IPS-18a (cell line): Measurements from ENCODE around the gene FBLN7.

ENCODE experiments used
- H3K27ac ChIP-seq: one replicate; pipeline ENCODE4 v1.5.1; 2013; ENCODE audit warnings: low read length
- H3K27me3 ChIP-seq: one replicate; pipeline ENCODE4 v1.6.1; 2013; ENCODE audit warnings: mild to moderate bottlenecking, low read length; ENCODE audit not compliant: control insufficient read depth, insufficient read depth
- H3K36me3 ChIP-seq: one replicate; pipeline ENCODE4 v1.6.1; 2013; ENCODE audit warnings: low read depth, low read length; ENCODE audit not compliant: control insufficient read depth
- H3K4me1 ChIP-seq: one replicate; pipeline ENCODE4 v1.6.1; 2013; ENCODE audit warnings: low read depth, low read length; ENCODE audit not compliant: control insufficient read depth
- H3K4me3 ChIP-seq: one replicate; pipeline ENCODE4 v1.5.1; 2013; ENCODE audit warnings: low read length
- H3K9ac ChIP-seq: one replicate; pipeline ENCODE4 v1.6.1; 2013; ENCODE audit warnings: mild to moderate bottlenecking, low read length, moderate library complexity
- H3K9me3 ChIP-seq: one replicate; pipeline ENCODE4 v1.6.1; 2013; ENCODE audit warnings: low read depth, low read length; ENCODE audit not compliant: control insufficient read depth

FBLN7 gene

GRCh38 chr2:112142525-112143078 is 4.4 kb downstream of the FBLN7 start:
- Histone ChIP-seq H3K4me3 (no peak overlapping the region), H3K27me3 (peaks cover 46% of the 10 kb centered on the region), H3K9ac (no peak overlapping the region), H3K27ac (no peak overlapping the region), H3K9me3 (no peaks in the 10 kb centered on the region), H3K4me1 (peaks cover 3% of the 10 kb centered on the region), H3K36me3 (no peaks in the 10 kb centered on the region)

GRCh38 chr2:112143150-112143549 is 5.0 kb downstream of the FBLN7 start:
- no peak overlapping the region for H3K9ac ChIP-seq
- H3K27me3 ChIP-seq: peaks cover 41% of the 10 kb centered on the region
- no peaks in the 10 kb centered on the region for H3K4me1 ChIP-seq
- H3K9me3 ChIP-seq: no peaks in the 10 kb centered on the region
- no peak overlapping the region for H3K4me3 ChIP-seq
- no peak overlapping the region for H3K27ac ChIP-seq
- H3K36me3 ChIP-seq: no peaks in the 10 kb centered on the region

- H3K4me1 ChIP-seq: no peaks in the 10 kb centered on the region
- no peaks in the 10 kb centered on the region for H3K36me3 ChIP-seq
- H3K27me3 ChIP-seq: peaks cover 29% of the 10 kb centered on the region
- no peak overlapping the region for H3K27ac ChIP-seq
- no peaks in the 10 kb centered on the region for H3K9me3 ChIP-seq
- no peak overlapping the region for H3K9ac ChIP-seq
- H3K4me3 ChIP-seq: no peak overlapping the region
These were observed 6.8 kb downstream of the FBLN7 start for GRCh38 chr2:112144966-112145365.

- Histone ChIP-seq H3K9me3 (no peaks in the 10 kb centered on the region), H3K9ac (no peak overlapping the region), H3K4me3 (no peak overlapping the region), H3K36me3 (no peaks in the 10 kb centered on the region), H3K4me1 (no peaks in the 10 kb centered on the region), H3K27me3 (peaks cover 5% of the 10 kb centered on the region), H3K27ac (no peak overlapping the region)
These were observed 9.4 kb downstream of the FBLN7 start for GRCh38 chr2:112147382-112148168.

GRCh38 chr2:112148477-112148876 is 10.3 kb downstream of the FBLN7 start:
- Histone ChIP-seq H3K9me3 (no peaks in the 10 kb centered on the region), H3K27ac (no peak overlapping the region), H3K27me3 (no peaks in the 10 kb centered on the region), H3K4me1 (no peaks in the 10 kb centered on the region), H3K9ac (no peak overlapping the region), H3K4me3 (no peak overlapping the region), H3K36me3 (no peaks in the 10 kb centered on the region)

GRCh38 chr2:112149194-112149593 is 11.0 kb downstream of the FBLN7 start:
- no peaks in the 10 kb centered on the region for H3K4me1 ChIP-seq
- H3K27me3 ChIP-seq: no peaks in the 10 kb centered on the region
- H3K9me3 ChIP-seq: no peaks in the 10 kb centered on the region
- no peak overlapping the region for H3K27ac ChIP-seq
- no peaks in the 10 kb centered on the region for H3K36me3 ChIP-seq
- H3K4me3 ChIP-seq: no peak overlapping the region
- H3K9ac ChIP-seq: no peak overlapping the region

- H3K27ac ChIP-seq: no peak overlapping the region
- H3K9me3 ChIP-seq: no peaks in the 10 kb centered on the region
- H3K4me3 ChIP-seq: no peak overlapping the region
- no peaks in the 10 kb centered on the region for H3K4me1 ChIP-seq
- no peaks in the 10 kb centered on the region for H3K27me3 ChIP-seq
- H3K36me3 ChIP-seq: no peaks in the 10 kb centered on the region
- H3K9ac ChIP-seq: no peak overlapping the region
These were observed 11.8 kb downstream of the FBLN7 start for GRCh38 chr2:112149866-112150435.

GRCh38 chr2:112150447-112150846 is 12.3 kb downstream of the FBLN7 start:
- H3K27me3 ChIP-seq: no peaks in the 10 kb centered on the region
- H3K9ac ChIP-seq: no peak overlapping the region
- H3K27ac ChIP-seq: no peak overlapping the region
- no peaks in the 10 kb centered on the region for H3K9me3 ChIP-seq
- H3K4me1 ChIP-seq: no peaks in the 10 kb centered on the region
- H3K36me3 ChIP-seq: no peaks in the 10 kb centered on the region
- no peak overlapping the region for H3K4me3 ChIP-seq

GRCh38 chr2:112150851-112151250 is 12.7 kb downstream of the FBLN7 start:
- Histone ChIP-seq H3K27me3 (no peaks in the 10 kb centered on the region), H3K4me1 (no peaks in the 10 kb centered on the region), H3K27ac (no peak overlapping the region), H3K36me3 (no peaks in the 10 kb centered on the region), H3K4me3 (no peak overlapping the region), H3K9ac (no peak overlapping the region), H3K9me3 (no peaks in the 10 kb centered on the region)

GRCh38 chr2:112151271-112151670 is 13.1 kb downstream of the FBLN7 start:
- Histone ChIP-seq H3K9me3 (no peaks in the 10 kb centered on the region), H3K27me3 (no peaks in the 10 kb centered on the region), H3K4me3 (no peak overlapping the region), H3K27ac (no peak overlapping the region), H3K9ac (no peak overlapping the region), H3K4me1 (no peaks in the 10 kb centered on the region), H3K36me3 (no peaks in the 10 kb centered on the region)

- Histone ChIP-seq H3K36me3 (no peaks in the 10 kb centered on the region), H3K9me3 (no peaks in the 10 kb centered on the region), H3K27ac (no peak overlapping the region), H3K27me3 (no peaks in the 10 kb centered on the region), H3K9ac (no peak overlapping the region), H3K4me3 (no peak overlapping the region), H3K4me1 (no peaks in the 10 kb centered on the region)
These were observed 13.7 kb downstream of the FBLN7 start for GRCh38 chr2:112151701-112152440.
